ENCODE data around the gene PC.
A peak's percentile ranks its signal among the peaks of the same experiment; 100 is the strongest.

Gene PC

DNA sequence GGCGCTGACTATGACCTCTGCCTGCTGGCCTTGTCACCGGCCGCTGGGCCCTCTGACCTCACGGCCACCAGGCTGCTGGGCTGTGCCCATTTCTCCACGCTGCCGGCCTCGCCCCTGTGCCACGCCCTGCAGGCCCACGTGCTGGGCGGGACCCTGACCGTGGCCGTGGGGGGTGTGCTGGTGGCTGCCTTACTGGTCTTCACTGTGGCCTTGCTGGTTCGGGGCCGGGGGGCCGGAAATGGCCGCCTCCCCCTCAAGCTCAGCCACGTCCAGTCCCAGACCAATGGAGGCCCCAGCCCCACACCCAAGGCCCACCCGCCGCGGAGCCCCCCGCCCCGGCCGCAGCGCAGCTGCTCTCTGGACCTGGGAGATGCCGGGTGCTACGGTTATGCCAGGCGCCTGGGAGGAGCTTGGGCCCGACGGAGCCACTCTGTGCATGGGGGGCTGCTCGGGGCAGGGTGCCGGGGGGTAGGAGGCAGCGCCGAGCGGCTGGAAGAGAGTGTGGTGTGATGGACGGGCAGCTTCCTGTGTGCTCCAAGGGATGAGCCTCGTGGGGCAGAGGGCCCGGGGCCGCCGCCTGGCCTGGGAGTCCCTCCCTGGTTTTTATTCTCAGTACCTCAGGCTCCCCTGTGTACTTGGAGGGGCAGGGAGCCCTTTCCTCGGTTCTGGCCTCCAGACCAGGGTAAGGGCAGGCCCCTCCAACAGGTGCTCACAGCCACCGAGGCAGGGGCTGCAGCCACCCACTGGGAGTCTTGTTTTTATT, 98.3 kb downstream of the PC start:
- ChIA-PET POLR2A (interaction anchor here (0.5 kb wide), 1 partner anchor 123 kb away, joined by 3 read pairs; no protein-coding TSS in a partner anchor), CTCF (no interaction called here)
- DNase-seq (ENCODE audit: low read depth, low spot score): no peak
- TF ChIP-seq CTCF (IDR thresholded peaks at IDR 0.05; ENCODE audit: insufficient read depth, low read length, missing control alignments): no peak
- no peak overlapping the region for H3K4me3 ChIP-seq (ENCODE audit: low read depth, low read length)

GRCh38 chr11:66858939-66859685, 99.1 kb downstream of the PC start:
- DNase-seq (ENCODE audit: low read depth, low spot score): no peak
- ChIA-PET POLR2A (interaction anchor here (0.5 kb wide), 1 partner anchor 123 kb away, joined by 3 read pairs; no protein-coding TSS in a partner anchor), CTCF (no interaction called here)
- TF ChIP-seq CTCF (IDR thresholded peaks at IDR 0.05; ENCODE audit: insufficient read depth, low read length, missing control alignments): no peak
- no peak overlapping the region for H3K4me3 ChIP-seq (ENCODE audit: low read depth, low read length)

DNA sequence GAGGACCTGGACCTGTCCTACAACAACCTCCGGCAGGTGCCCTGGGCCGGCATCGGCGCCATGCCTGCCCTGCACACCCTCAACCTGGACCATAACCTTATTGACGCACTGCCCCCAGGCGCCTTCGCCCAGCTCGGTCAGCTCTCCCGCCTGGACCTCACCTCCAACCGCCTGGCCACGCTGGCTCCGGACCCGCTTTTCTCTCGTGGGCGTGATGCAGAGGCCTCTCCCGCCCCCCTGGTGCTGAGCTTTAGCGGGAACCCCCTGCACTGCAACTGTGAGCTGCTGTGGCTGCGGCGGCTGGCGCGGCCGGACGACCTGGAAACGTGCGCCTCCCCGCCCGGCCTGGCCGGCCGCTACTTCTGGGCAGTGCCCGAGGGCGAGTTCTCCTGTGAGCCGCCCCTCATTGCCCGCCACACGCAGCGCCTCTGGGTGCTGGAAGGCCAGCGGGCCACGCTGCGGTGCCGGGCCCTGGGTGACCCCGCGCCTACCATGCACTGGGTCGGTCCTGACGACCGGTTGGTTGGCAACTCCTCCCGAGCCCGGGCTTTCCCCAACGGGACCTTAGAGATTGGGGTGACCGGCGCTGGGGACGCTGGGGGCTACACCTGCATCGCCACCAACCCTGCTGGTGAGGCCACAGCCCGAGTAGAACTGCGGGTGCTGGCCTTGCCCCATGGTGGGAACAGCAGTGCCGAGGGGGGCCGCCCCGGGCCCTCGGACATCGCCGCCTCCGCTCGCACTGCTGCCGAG, 99.8 kb downstream of the PC start:
- ChIA-PET CTCF (no interaction called here), POLR2A (no interaction called here)
- DNase-seq (ENCODE audit: low read depth, low spot score): no peak
- TF ChIP-seq CTCF (IDR thresholded peaks at IDR 0.05; ENCODE audit: insufficient read depth, low read length, missing control alignments): no peak
- no peak overlapping the region; the same call in 1 of the 2 replicates for H3K4me3 ChIP-seq (ENCODE audit: low read depth, low read length)

- no peak for TF ChIP-seq CTCF (IDR thresholded peaks at IDR 0.05; ENCODE audit: insufficient read depth, low read length, missing control alignments)
- ChIA-PET CTCF (no interaction called here), POLR2A (no interaction called here)
- no peak for DNase-seq (ENCODE audit: low read depth, low spot score)
- peak overlapping the region; percentile 75 for H3K4me3 ChIP-seq (ENCODE audit: low read depth, low read length)
These were observed 100.3 kb downstream of the PC start for GRCh38 chr11:66857927-66858185.

DNA sequence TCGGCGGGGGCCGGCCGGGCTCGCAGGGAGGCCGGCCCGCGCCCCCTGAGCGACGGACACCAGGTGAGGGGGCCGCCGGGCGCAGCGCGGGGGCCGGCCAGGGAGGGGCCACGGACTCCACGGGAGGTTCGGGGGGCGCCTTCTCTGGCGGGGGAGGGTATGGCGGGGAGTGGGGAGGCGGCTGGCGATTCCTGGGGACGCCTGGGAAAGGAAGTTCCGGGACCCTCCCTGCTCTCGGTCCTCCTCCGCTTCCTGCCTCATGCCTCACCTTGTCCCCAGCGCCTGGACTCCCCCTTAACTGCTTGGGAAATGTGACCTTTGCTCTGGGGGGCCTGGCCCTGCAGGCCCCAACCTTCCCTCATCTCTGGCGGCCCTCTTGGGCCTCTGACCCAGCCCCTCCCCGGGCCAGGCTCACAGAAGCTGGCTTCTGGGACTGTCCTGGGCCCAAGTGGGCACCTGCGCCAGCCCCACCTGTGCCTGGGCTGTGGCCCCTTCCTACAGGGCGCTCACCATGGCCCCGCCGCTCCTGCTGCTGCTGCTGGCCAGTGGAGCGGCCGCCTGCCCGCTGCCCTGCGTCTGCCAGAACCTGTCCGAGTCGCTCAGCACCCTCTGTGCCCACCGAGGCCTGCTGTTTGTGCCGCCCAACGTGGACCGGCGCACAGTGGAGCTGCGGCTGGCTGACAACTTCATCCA, 100.8 kb downstream of the PC start:
- no peak for DNase-seq (ENCODE audit: low read depth, low spot score)
- peak overlapping the region; percentile 75 for H3K4me3 ChIP-seq (ENCODE audit: low read depth, low read length)
- TF ChIP-seq CTCF (IDR thresholded peaks at IDR 0.05; ENCODE audit: insufficient read depth, low read length, missing control alignments): no peak
- POLR2A ChIA-PET: no interaction called here
- CTCF ChIA-PET: no interaction called here
